Upper lobe of left lung (tissue), 4 donors: ENCODE results near the gene WBP1L.

Experiments
- EP300 ChIP-seq, 4 donors: sonication (generic); formaldehyde crosslinking; IDR thresholded peaks; one replicate each; pipeline ENCODE4 v1.5.1; 2017; ENCODE audit warnings: antibody characterized with exemption in 4 of 4, control low read depth in 2 of 4
- POLR2AphosphoS5 ChIP-seq, 2 donors: sonication (generic); formaldehyde crosslinking; IDR thresholded peaks; one replicate each; pipeline ENCODE4 v1.5.1; 2017; ENCODE audit warnings: antibody characterized with exemption in 2 of 2
- TF ChIP-seq, protein P1 (sequence below), 6 experiments: fragments of 450-650 bp in 4 of 6; fragments of 200-600 bp in 2 of 6; sonication (generic) in 2 of 6; IDR thresholded peaks; one replicate each; pipeline ENCODE4 v1.5.1; 2016 to 2019; ENCODE audit warnings: antibody characterized with exemption in 6 of 6

DNA sequence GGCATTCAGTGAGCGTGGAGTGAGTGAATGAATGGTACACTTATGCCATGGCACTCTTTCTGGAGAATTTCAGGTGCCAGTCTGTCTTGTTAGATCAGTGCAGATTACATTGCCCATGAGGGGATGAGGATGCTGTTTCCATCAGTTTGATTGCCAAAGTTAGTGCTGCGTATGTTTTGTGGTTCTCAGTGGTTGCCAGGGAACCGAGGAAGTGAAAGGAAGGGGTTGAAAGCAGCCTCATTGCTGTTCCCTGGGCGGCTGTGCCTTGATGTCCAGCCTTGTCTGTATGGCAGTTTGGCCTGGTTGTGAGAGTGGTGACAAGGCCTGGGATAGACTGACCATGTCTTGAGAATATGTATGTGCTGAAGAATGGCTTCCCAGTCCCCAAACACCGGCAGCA, 30.2 kb downstream of the WBP1L start:
- TF ChIP-seq, protein P1, sequence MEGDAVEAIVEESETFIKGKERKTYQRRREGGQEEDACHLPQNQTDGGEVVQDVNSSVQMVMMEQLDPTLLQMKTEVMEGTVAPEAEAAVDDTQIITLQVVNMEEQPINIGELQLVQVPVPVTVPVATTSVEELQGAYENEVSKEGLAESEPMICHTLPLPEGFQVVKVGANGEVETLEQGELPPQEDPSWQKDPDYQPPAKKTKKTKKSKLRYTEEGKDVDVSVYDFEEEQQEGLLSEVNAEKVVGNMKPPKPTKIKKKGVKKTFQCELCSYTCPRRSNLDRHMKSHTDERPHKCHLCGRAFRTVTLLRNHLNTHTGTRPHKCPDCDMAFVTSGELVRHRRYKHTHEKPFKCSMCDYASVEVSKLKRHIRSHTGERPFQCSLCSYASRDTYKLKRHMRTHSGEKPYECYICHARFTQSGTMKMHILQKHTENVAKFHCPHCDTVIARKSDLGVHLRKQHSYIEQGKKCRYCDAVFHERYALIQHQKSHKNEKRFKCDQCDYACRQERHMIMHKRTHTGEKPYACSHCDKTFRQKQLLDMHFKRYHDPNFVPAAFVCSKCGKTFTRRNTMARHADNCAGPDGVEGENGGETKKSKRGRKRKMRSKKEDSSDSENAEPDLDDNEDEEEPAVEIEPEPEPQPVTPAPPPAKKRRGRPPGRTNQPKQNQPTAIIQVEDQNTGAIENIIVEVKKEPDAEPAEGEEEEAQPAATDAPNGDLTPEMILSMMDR (IDR thresholded peaks at IDR 0.05), result no peak
- TF ChIP-seq POLR2AphosphoS5 (IDR thresholded peaks at IDR 0.05) (peak in 1 of 2 donors; percentile 15), EP300 (IDR thresholded peaks at IDR 0.05) (no peak)
